HG03342 (cell line): ENCODE data around the gene SERGEF.

Experiments used
- ATAC-seq: cut with Tn5 transposase; IDR thresholded peaks from one replicate; pipeline ENCODE4 v1.9.1; 2021; ENCODE audit warnings: mild to moderate bottlenecking, moderate library complexity; ENCODE audit not compliant: unreplicated experiment

The SERGEF gene

DNA sequence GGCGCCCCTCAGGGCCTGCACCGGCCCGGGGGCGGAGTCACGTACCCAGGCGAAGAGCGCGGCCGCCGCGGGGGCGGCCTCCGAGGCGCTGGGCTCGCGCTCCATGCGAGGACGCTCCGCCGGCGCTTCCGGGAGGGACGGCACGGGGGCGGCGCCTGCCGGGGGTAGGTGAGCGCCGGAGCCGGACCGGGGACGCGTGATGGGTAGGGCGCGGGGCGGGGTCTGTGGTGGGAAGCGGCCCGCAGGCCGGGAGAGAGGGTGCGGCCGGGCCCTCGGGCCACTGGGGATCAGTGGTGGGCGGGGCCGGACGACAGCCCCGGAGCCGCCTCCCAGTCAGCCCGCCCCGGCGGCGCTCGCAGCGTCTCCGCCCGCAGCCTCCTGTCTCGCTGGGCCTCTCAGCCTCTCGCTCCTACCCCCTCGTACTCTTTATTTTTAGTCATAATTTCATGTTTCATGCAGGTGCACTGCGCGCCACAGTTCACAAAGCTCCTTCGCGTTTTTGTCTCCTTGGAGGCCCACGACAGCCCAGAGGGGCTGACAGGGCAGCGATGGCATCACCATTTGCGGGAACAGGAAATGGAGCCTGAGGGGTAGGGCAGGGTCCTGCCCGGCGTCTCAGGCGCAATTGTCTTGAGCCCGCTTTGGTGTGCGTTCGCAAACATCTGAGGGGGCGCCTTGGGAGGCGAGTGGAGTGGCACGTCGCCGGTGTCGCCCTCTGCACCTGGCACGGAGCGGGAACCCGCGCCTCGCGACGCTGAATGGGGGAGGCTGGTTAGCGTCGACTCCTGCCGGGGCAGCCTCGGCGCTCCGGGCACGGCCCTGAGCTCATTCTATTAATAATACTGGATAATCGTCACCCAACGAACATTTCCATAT, at the start of gene SERGEF:
Gene SERGEF (minus strand): TSS at position 142 of the 876 bp plus-strand sequence. CDS start 37 bp downstream, at position 105.
- ATAC-seq: peak; percentile 93

- ATAC-seq: no peak
Observed at GRCh38 chr11:18061351-18061750, 48.5 kb upstream of the SERGEF start.

GRCh38 chr11:18056561-18057181, 43.8 kb upstream of the SERGEF start:
- no peak for ATAC-seq

DNA sequence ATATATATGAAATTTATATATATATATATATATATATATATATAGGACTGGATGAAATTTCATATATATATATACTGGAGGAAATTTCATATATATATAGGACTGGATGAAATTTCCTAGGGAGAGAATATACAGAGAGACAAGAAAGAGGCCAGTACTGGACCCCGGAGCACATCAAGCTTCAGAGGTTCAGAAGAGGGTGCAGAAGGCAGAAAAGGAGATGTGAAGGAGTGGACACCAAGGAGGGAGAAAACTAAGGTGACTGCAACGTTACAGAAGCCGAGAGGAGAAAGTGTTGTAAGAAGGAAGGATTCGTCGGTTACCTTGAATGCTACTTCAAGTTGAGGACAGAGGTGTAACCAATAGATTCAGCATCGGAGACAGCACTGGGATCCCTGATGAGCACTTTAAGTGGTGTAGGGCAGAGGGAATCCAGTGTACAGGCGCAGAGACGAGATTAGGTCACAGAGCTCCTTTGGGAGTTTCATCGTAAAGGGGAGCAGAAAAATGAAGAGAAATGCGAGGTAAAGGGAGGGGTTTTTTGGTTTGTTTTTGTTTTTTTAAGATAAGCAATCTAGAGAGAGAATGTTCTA, 41.8 kb upstream of the SERGEF start:
- ATAC-seq: no peak

DNA sequence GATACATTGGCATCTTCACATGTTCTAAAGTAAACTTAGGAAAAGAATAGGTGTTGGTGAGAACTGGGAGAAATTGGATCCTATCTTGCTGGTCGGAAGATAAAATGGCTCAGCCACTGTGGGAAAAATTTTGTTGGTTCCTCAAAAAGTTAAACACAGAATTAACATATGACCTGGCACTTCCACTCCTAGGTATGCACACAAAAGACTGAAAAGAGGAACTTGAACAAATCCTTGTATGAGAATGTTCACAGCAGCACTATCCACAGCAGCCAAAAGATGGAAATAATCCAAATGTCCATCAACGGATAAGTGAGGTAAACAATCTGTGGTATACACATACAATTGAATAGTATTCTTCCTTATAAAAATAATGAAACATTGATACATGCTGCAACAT, 38.0 kb upstream of the SERGEF start:
- no peak for ATAC-seq

DNA sequence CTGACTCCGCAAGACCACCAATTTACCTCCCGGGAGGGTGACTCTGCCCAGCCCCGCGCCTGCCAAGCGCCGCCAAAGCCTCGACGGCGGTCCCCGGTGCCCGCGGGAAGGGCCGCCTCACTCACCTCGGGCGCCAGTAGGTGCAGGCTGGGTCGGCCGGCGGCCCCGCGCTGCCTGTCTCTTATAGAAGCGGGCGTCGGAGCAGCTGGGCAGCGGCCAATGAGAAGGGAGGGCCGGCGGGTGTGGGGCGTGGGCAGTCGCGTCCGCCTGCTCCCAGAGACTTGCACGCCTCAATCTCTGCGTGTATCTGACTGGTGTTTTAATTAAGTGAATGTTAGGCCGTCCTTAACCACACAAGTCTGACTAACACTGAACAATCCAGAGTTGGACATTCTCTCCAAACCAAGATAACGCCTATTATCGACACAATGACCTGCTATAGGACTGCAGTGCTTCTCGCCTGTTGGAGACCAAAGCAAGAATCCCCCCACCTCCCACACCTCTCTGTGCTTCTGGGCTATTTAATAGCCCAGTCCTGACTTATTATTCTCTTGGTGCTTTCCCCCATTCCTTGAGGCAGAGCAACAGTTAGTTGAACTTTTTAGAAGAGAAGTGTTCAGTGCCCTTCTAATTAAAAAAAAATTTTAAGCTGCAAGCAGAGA, 33.4 kb upstream of the SERGEF start, which contains the start of gene TPH1:
Gene TPH1 (minus strand): TSS at position 154 of the 662 bp plus-strand sequence. CDS start 5,507 bp downstream, outside the sequence.
- no peak for ATAC-seq

DNA sequence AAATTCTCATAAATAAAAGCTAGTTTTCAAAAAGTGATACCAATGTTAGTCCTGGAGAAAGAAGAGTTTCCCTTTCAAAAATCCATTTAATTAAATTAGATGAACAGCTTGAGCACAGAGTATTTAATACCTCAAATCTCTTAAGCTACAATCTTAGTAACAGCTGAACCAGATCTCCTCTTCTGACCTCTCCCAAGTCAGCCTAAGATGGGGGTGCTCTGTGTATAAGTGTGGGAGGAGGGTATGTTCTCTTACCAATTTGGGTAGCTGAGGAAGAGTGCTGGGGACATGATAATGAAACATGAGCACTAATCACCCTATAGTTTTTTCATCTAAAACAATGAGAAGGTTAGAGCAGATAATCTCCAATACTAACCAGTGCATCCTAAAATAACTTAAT, 23.6 kb upstream of the SERGEF start:
- ATAC-seq: no peak

GRCh38 chr11:18027475-18027874, 14.6 kb upstream of the SERGEF start:
- no peak for ATAC-seq

DNA sequence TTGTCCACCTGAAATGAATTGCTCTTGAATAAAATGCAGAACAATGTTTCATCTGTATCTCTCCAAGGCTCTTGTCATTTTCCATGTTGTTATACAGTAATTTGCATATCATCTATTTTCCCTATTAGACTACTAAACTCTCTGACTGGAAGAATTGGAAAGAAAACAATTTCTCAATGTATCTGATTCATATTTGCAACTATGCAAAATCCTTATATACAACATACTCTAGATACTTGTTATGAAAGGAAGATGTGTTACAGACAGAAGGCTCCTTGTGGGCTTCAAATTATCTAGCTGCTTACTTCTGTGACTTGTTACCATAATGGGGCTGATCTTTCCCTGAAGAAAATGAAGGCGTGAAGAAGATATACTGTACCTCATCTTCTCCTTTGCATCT, 9.6 kb upstream of the SERGEF start:
- ATAC-seq: no peak

GRCh38 chr11:18019650-18020049, 6.8 kb upstream of the SERGEF start:
- ATAC-seq: no peak

- ATAC-seq: no peak
Observed at GRCh38 chr11:18016789-18017188, 3.9 kb upstream of the SERGEF start.

- no peak for ATAC-seq
Observed at GRCh38 chr11:18014876-18015275, 2.0 kb upstream of the SERGEF start.

- ATAC-seq: no peak
Observed at GRCh38 chr11:18013790-18014507, 1.1 kb upstream of the SERGEF start.

DNA sequence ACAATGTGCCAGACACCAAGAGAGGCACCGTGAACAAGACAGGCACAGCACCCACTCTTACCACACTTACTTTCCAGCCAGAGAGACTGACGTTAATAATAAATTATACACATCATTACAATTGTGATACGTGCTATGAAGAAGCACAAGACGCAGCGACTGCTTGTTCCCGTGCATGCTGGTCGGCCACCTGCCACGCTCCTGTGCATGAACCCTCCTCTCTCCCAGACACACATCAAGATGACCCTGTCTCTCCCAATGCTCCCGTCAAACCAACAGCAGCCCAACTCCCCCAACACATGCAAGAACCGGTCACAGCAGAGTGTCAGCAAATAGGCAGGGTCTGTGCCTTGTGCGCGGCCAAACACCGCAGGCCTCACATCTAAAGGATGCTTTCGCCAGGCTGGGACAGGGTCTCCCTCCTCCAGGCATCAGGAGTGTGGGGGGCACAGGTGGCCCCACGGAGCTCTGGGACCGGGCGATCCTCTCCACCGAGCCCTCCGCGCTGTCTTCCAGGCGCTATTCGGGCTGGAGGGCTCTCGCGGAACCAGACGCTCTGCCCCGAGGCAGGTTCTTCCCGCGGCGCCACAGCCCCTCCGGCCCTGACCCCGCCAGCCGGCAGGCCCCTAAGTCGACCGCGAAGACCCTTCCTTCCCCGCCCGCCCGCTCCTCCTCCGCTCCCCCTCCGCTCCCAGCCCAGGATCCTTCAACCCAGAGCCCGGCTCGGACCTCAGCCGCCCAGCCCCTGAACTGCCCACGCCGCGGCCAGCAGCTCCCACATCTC, 533 bp downstream of the SERGEF start:
- ATAC-seq: no peak

DNA sequence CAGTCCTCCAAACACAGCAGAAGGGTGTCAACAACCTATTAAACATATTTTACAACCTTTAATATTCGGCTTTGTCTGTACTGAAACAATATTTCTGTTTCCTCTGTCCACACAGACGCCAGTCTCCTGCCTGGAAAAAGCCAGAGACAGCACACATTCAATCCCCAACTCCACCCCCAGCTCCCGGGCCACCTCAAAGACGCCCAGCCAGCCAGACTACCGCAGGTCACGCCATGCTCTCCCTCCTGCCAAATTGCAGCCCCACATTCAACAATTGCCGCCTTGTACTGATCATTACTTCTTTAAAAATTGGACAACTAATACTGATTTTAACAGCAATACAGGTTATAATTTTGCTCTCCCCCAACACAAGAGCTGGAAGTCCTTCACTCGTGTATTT, 1.2 kb downstream of the SERGEF start:
- no peak for ATAC-seq

GRCh38 chr11:18010977-18011586, 1.8 kb downstream of the SERGEF start:
- ATAC-seq: no peak

GRCh38 chr11:18010121-18010670, 2.7 kb downstream of the SERGEF start:
- ATAC-seq: no peak

DNA sequence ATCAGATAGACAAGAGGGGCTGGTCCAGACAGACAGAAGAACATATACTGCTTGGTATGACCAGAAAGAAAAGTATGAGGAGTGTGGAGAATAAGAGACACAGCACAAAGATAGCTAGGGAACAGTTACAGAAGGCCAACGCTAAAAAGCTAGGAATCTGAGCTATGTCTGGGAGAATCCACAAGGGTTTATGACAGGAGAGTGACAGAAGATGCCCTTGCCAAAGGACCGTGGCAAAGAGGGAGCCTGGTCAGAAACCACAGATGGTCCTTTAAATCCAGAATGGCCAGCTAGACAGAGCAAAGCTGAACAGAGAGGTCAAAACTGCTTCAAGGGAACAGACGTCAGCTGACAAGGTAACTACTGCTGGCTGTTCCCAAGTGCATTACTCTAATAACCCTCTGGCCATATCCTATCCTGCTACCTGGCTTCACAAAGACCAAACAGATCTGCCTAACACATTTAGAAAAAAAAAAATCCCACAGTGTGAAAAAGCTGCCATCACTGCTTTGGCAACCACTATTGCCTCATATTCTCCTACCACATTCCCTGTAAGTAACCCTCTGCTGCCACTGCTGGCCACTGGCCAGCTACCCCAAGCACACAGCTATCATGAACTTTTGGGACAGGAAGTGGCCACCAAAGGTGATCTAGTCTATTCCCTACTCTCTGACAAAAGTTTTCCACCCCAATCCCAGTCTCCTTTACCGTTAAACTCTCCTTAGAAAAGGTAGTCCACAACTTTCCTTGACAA, 7.3 kb downstream of the SERGEF start:
- ATAC-seq: no peak
